GM04504 (cell line): Measurements from ENCODE around the gene SLC26A11.
A peak's percentile ranks its signal among the peaks of the same experiment; 100 is the strongest.
"Not testable (repeated sequence)": the region's sequence is repeated elsewhere in the genome, so short reads cannot be mapped to it uniquely, and the experiment has no call there.

Source experiments
- DNase-seq: peaks from one replicate; pipeline ENCODE4 v3.0.0-alpha.2; 2012; ENCODE audit warnings: low read depth

SLC26A11 gene

GRCh38 chr17:80262291-80262690 is 42.1 kb downstream of the SLC26A11 start:
- DNase-seq: no peak

GRCh38 chr17:80262775-80263244 is 42.6 kb downstream of the SLC26A11 start:
- no peak for DNase-seq

- peak; percentile 76 for DNase-seq
Observed at GRCh38 chr17:80263253-80264204, 43.3 kb downstream of the SLC26A11 start.

GRCh38 chr17:80264205-80265075 is 44.2 kb downstream of the SLC26A11 start:
- no peak for DNase-seq

DNA sequence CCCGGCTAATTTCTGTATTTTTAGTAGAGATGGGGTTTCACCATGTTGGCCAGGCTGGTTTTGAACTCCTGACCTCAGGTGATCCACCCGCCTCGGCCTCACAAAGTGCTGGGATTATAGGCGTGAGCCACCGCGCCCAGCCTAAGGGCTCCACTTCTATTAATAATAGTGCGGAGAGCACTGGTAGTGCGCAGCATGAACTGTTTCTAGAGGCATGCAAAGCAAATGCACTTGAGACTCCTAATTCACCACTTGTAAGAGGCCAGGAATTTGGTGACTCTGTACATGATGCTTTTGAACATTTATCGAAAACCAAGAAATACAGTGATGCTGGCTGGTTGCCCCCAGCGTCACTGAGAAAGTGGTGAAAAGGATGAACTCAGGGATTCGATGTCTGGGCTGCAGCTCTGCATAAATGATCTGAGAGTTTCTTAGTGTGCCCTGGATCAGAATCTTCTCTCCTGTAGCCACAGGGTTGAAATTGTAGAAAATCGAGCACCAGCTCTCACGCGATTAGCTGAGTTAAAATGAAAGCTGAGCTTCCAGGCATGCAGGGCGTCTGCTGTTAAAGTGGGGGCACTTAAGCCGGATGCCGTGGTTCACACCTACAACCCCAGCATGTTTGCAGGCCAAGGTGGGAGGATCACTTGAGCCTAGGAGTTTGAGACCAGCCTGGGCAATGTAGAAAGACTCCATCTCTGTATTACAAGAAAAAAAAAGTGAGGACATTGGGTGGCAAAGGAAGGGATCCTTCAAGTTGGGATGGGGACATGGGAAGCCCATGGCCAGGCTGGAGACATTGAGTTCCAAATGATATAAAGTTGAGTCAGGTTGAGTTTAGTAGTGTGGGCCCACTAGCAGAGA is 45.2 kb downstream of the SLC26A11 start:
- DNase-seq: no peak

GRCh38 chr17:80267391-80267790 is 47.2 kb downstream of the SLC26A11 start:
- no peak for DNase-seq

GRCh38 chr17:80268427-80268826 is 48.2 kb downstream of the SLC26A11 start:
- no peak for DNase-seq

DNA sequence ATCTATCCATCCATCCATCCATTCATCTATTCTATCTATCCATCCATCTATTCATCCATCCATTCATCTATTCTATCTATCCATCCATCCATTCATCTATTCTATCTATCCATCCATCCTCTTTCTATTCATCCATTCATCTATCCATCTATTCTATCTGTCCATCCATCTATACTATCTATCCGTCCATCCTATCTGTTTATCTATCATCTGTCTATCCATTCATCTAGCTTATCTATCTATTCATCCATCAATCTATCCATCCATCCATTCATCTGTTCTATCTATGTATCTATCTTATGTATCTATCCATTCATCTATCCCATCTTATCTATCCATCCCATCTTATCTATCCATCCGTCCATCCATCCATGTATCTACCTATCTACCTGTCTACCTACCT is 49.2 kb downstream of the SLC26A11 start:
- DNase-seq: no peak

GRCh38 chr17:80270104-80270503 is 49.9 kb downstream of the SLC26A11 start:
- DNase-seq: no peak

GRCh38 chr17:80270836-80271235 is 50.6 kb downstream of the SLC26A11 start:
- DNase-seq: no peak

DNA sequence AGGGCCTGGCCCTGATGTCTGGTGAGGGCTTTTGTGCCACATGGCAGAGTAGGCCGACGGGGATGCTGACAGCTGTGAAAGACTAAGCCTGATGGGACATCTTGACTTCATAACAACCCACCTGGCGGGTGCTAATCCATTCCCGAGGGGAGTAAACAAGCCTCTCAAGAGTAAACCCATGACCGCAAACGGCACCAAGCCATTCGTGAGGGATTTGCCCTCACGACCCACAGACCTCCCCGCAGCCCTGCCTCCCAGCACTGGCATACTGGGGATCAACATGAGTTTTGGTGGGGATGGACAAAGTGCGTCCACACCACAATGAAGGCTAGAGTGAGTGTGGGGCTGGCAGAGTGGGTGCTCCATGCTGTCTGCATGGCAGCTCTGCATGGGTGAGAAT is 52.1 kb downstream of the SLC26A11 start:
- no peak for DNase-seq

DNA sequence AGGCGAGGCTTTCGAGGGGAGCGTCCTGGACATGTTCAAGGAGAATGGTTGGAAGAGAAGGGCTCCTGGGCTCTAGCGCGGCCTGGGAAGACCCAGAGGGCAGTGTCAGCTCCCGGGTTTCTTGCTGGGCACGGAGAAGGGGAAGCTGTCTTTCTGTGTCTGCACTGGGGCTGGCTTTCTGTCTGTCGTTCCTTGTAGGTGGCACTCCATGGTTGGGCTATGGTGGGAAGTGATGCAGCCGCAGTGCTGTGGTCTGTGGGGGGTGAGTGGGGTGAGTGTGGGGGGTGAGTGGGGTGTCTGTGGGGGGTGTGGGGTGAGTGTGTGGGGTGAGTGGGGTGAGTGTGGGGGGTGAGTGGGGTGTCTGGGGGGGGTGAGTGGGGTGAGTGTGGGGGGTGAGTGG is 54.1 kb downstream of the SLC26A11 start:
- no peak for DNase-seq

DNA sequence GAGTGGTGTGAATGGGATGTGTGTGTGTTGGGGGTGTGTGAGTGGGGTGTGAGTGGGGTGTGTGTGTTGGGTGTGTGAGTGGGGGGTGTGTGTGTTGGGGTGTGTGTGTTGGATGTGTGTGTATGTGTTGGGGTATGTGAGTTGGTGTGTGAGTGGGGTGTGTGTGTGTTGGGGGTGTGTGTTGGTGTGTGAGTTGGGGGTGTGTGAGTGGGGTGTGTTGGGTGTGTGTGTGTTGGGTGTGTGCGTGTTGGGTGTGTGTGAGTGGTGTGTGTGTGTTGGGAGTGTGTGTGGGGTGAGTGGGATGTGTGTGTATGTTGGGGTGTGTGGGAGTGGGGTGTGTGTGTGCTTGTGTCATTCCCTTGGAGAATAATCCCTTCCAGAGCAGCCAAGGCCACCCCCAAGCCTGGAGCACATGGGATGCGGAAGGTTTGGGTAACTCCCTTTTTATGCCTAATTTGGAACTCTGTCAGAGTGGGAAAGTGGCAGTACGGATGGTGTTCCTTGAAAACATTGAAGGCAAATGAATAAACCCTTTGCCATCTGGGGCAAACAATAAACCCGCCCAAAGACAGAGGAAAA is 54.7 kb downstream of the SLC26A11 start:
- DNase-seq: no peak

GRCh38 chr17:80275857-80276256 is 55.6 kb downstream of the SLC26A11 start:
- not testable (repeated sequence) for DNase-seq

DNA sequence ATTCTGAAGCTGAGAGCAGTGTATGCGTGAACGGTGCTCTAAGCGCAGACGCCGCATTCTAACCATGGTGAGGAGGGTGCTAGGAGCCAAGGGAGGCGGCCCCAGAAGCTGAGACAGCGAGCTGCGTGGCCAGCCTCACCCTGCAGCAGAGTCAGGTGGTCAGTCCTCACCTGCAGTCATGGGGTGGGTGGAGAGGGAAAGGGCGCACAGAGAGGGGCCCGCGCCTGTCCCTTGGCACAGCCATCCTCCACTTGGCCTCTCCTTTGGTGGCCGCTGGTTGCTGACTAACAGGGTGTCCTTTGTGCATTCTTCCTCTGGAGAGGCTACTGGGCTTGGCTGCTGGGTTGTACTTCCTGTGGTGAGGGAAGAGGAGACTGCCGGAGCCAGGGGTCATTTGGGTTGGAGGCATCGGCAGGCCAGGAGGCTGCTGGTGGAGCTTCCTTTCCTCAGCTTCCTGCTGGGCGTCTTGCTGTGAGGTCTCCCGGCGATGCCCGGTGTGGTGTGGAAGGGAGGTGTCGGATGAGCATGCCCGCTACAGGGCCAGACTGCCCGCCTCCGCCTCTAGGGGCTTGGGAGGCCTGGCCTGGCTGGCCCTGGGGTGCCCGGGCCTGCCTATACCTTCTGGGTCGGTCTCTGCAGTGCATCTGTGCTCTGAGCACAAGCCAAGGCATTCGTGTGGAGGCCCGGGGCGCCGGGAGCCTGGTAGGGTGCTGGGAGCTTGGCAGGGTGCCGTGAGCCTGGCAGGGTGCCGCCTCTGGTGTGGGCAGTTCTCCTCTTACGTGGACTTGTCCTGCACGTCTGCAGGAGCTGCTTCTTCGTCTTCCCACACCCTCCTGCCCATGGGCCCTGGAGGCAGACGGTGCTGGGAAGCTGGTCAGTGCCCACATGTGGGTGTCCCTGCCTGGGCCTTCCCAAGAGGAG is 57.8 kb downstream of the SLC26A11 start:
- DNase-seq: no peak

DNA sequence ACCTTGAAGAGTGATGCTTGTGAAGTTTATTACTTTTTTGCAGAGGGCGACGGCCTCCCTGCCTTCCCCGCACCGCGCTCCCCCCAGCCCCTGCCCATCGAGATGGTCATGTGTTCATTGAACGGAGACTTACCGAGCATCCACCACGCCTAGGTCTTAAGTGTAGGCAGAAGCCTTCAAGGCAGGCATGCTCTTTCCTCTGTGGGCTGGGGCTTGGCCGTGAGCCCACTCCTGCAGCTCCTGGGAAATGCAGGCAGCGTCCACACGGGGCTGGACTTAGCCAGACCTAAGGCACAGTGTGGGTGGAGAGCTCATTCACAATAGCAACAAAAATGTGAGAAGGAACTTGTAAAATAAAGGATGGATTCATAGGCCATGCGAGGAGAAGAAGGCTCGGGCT is 59.7 kb downstream of the SLC26A11 start:
- DNase-seq: no peak

GRCh38 chr17:80281516-80281915 is 61.3 kb downstream of the SLC26A11 start:
- DNase-seq: no peak

GRCh38 chr17:80283116-80283852 is 63.1 kb downstream of the SLC26A11 start:
- no peak for DNase-seq

- DNase-seq: no peak
Observed at GRCh38 chr17:80284631-80285030, 64.4 kb downstream of the SLC26A11 start.
